GM10266 (cell line): ENCODE measurements around the gene ST6GALNAC2.
"Not testable (repeated sequence)": the region's sequence is repeated elsewhere in the genome, so short reads cannot be mapped to it uniquely, and the experiment has no call there.

Experiments
- DNase-seq: peaks from one replicate; pipeline ENCODE4 v3.0.0; 2012; ENCODE audit errors: extremely low spot score
- CTCF ChIP-seq: IDR thresholded peaks from 2 replicates; pipeline ENCODE4 v1.5.1; 2012; ENCODE audit warnings: mild to moderate bottlenecking, low read depth; ENCODE audit not compliant: control insufficient read depth, insufficient read depth; ENCODE audit errors: missing control alignments

ST6GALNAC2 gene

GRCh38 chr17:76612465-76612864 is 26.8 kb upstream of the ST6GALNAC2 start:
- TF ChIP-seq CTCF = no peak
- DNase-seq = no peak

DNA sequence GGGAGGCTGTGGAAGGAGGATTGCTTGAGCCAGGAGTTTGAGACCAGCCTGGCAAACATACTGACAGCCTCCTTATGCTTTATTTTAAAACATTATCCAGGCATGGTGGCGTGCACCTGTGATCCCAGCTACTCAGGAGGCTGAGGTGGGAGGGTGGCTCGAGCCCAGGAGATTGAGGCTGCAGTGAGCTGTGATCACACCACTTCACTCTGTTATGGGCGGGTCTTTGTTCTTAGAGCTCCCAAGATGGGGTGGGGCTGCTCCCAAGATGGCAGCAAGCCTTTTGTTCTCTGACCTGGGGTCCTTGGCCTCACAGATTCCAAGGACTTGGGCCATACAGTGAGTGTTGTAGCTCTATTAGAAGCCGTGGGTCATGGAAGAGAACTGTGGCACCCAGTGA is 26.1 kb upstream of the ST6GALNAC2 start:
- no peak for DNase-seq
- TF ChIP-seq CTCF = no peak

DNA sequence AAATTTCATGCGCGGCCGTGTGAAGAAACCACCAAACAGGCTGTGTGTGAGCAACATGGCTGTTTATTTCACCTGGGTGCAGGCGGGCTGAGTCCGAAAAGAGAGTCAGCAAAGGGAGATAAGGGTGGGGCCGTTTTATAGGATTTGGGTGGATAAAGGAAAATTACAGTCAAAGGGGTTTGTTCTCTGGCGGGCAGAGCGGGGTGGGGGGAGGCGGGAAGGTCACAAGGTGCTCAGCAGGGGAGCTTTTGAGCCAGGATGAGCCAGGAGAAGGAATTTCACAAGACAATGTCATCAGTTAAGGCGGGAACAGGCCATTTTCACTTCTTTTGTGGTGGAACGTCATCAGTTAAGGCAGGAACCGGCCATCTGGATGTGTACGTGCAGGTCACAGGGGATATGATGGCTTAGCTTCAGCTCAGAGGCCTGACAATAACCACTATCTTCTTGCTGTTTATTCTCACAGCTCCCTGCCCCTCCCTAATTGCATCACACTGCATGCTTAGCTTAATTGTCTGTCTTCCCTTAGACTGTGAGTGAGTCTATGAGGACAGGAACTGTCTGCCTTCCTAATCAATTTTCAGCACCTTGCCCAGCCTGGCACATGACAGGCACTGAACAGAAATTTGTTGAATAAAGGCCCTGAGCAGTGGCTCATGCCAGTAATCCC is 25.6 kb upstream of the ST6GALNAC2 start:
- DNase-seq = not testable (repeated sequence)

GRCh38 chr17:76606685-76607084 is 21.0 kb upstream of the ST6GALNAC2 start:
- not testable (repeated sequence) for DNase-seq

DNA sequence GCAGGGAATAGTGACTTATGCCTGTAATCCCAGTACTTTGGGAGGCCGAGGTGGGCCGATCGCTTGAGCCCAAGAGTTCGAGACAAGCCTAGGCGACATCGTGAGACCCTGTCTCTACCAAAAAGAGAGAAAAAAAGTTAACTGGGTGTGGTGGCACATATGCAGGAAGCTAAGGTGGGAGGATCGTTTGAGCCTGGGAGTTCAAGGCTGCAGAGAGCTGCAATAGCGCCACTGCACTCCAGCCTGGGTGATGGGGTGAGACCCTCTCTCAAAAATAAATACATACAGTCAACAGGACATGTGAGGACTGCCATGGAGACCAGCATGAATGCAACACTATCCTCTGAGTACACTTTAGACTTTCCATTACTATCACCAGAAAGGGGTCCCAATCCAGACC is 15.4 kb upstream of the ST6GALNAC2 start:
- TF ChIP-seq CTCF = no peak
- no peak for DNase-seq

GRCh38 chr17:76599694-76600460 is 14.2 kb upstream of the ST6GALNAC2 start:
- TF ChIP-seq CTCF = no peak
- no peak for DNase-seq

DNA sequence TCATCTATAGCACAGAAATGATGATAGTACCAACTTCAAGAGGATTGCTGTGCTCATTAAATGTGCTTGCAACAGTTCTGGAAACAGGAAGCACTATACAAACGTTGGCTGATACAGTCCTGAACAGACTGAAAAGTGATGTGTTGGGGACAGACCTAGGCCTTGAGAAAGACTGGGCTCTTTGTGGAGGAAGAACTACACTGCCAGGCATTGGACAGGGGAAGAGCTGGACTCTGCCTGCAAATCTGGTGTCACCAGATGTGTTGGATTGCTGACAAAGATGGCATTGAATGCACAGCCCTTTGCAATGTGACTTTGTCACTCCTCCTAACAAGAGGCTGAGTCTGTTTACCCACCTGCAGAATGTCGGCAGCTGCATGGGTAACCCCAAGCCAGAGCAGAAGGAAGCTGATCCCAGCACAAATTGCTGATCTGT is 12.4 kb upstream of the ST6GALNAC2 start:
- no peak for TF ChIP-seq CTCF
- DNase-seq = no peak

DNA sequence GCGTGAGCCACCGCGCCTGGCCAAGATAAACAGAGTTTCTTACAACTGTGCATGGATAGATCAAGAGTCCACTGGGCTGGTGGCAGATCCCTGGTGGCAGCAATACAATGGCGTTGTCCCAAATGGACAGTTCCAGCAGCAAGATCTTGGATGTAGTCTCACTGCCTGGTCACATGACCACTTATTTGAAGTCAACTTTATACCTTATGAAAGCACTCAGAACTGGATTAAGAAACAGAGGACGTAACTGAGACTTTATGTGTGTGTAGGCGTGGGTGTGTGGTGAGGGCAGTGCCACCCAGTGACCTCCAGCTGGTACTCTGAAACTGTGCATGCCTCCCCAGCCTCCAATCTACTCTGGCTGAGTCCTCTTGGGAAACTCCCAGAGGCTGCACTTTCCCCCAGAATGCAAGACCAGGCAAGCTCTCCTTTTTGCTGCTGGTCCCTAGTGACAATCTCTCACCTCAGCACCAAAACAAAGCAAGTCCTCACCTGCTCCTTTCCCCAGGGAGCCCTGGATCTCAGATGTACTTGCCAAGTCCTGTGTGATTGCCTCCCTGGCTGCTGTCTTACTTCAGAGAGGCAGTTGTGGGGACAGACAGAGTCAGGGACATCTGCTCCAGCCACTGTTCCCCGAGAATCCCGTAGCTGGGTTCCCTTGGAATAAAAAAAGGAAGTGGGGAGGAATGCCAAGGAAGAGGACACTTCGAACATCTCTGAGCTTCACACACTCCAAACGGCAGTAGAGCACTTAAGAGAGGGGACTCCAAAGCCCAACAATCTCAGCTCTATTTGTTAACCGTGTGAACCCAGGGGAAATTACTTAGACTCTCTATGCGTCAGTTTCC is 11.7 kb upstream of the ST6GALNAC2 start:
- no peak for DNase-seq

More for the DNA sequence above, 11.7 kb upstream of the ST6GALNAC2 start:
- no peak for TF ChIP-seq CTCF
